ENCODE results near the gene SLC22A13. TPM values are rescaled to one million over a fixed set of nuclear protein-coding genes. Genes with fewer than 3 reads are reported as not detected.

The SLC22A13 gene
- total RNA-seq, 1 experiment from 2014 or later = 0.08 TPM

DNA sequence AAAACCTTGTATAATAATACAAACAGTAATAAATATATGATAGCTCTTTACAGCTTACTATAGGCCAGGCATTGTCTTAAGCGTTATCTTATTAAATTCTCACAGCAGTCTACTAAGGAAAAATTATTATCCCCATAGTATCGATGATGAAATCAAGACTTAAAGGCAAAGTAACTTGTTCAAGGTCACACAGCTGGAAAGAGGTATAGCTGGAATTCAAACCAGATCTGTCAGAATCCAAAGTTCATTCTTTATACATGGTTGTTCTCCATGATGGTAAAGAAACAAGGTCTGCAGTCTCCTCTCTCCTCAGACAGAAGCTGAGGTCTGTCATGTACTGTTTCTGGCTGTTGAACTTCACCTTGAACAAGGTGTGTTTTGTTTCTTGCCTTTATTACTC, 15.4 kb upstream of the SLC22A13 start:
- no peak overlapping the region for H3K4me3 ChIP-seq
- H3K9me3 ChIP-seq (replicated peaks) = no peaks in the 10 kb centered on the region
- H3K27ac ChIP-seq = no peak overlapping the region
- H3K4me1 ChIP-seq = no peaks in the 10 kb centered on the region
- DNase-seq = no peak
- H3K36me3 ChIP-seq = peaks cover 2% of the 10 kb centered on the region; the same call in 1 of the 2 replicates
- H3K27me3 ChIP-seq = no peaks in the 10 kb centered on the region

DNA sequence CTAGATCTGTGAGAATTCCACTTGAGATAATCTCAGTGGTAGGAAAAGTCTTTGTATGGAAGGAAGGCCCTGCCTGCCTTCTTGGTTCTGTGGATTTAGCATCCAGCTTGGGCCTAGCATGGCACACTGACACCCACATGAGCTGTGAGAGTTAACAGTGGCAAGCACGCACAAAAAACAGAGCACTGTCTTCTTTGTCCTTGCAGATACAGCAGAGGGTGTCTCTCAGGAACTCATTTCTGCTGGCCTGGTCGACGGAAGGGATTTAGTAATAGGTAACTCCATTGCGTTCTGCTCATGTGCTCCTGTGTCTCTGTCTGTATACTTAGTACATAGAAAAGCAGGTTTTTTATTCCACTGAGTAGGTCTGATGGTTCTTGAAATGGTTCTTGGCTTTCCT, 14.4 kb upstream of the SLC22A13 start:
- Histone ChIP-seq H3K4me3 (no peak overlapping the region), H3K27me3 (no peaks in the 10 kb centered on the region), H3K27ac (no peak overlapping the region), H3K9me3 (replicated peaks) (no peaks in the 10 kb centered on the region), H3K36me3 (peaks cover 2% of the 10 kb centered on the region; the same call in 1 of the 2 replicates), H3K4me1 (no peaks in the 10 kb centered on the region)
- DNase-seq = no peak

DNA sequence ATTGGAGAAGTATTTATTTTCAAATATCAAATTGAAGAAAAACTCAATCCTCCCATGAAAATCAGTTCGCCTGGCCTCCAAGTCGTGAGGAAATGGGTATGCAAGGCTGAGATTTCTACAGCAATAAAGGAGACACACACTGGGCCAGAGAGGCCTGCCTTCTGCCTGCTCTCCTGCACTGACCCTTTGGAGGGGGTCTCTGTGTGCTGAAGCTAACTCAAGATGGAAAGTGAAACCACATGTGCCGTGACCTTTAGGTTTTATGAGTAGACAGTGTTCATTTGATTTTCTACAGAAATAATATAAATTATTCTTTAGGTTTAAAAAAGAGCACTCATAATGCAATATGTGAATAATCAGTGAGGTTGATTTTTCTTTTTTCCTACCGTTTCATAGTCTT, 11.9 kb upstream of the SLC22A13 start:
- Histone ChIP-seq H3K4me1 (no peaks in the 10 kb centered on the region), H3K27ac (no peak overlapping the region), H3K9me3 (replicated peaks) (no peaks in the 10 kb centered on the region), H3K27me3 (no peaks in the 10 kb centered on the region), H3K36me3 (no peaks in the 10 kb centered on the region; the same call in 1 of the 2 replicates), H3K4me3 (no peak overlapping the region)
- DNase-seq = no peak

DNA sequence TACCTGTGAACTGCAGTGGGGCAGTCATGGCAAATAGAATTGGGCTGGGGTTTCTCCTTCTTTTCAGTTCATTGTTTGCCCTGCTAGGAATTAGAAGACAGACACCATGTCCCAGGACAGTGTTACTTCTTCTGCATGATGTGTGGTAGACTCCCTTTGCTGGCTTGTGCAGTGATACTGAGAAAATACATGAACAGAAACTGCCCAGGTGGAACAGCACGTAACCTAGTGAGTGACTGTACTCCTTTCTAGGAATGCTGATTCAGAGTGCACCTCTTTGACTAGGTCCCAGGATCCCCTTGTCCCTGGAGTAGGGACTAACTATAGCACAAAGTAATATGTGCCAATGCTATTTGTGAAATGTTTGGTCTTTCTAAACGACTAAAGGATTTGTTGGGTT, 10.7 kb upstream of the SLC22A13 start:
- Histone ChIP-seq H3K4me3 (no peak overlapping the region), H3K9me3 (replicated peaks) (no peaks in the 10 kb centered on the region), H3K36me3 (no peaks in the 10 kb centered on the region; the same call in 1 of the 2 replicates), H3K27me3 (no peaks in the 10 kb centered on the region), H3K4me1 (no peaks in the 10 kb centered on the region), H3K27ac (no peak overlapping the region)
- no peak for DNase-seq

DNA sequence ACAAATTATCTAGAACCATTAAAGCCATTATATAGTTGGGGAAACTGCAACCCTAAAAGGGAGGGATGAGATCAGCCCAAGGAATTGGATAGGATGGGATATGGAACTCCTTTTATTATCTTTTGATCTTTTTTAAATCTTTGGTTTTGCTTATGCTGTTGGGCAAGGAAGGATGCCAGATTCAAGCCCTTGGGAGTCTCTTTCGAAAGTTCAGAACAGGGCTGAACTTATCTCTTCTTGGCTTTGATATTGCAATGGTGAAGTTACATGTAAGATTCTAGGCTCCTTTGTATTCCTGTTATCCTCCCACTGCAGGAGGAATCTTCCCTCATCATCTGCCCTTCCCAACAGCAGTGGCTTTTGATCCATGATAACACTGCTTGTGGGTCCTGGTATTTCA, 10.0 kb upstream of the SLC22A13 start:
- H3K36me3 ChIP-seq = no peaks in the 10 kb centered on the region
- no peak overlapping the region for H3K27ac ChIP-seq
- DNase-seq = no peak
- H3K4me3 ChIP-seq = no peak overlapping the region
- H3K9me3 ChIP-seq (replicated peaks) = no peaks in the 10 kb centered on the region
- H3K4me1 ChIP-seq = no peaks in the 10 kb centered on the region
- H3K27me3 ChIP-seq = no peaks in the 10 kb centered on the region

DNA sequence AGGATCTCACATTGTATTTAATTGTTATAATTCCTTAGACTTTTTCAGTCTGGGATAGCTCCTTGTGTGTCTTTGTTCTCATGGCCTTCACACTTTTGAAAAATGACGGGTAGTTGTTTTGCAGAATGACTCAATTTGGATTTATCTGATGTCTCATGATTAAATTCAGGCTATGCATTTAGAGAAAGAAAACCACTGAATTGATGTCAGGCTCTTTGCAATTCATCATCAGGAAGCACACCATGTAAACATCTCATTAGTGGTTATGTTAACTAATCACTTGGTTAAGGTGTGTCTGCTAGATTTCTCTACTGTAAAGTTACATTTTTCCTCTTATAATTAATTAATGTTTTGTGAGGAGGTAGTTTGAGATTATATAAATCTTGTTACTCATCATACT, 8.0 kb upstream of the SLC22A13 start:
- DNase-seq = no peak
- Histone ChIP-seq H3K4me3 (no peak overlapping the region), H3K27ac (no peak overlapping the region), H3K36me3 (no peaks in the 10 kb centered on the region), H3K9me3 (replicated peaks) (no peaks in the 10 kb centered on the region), H3K27me3 (no peaks in the 10 kb centered on the region), H3K4me1 (no peaks in the 10 kb centered on the region)

DNA sequence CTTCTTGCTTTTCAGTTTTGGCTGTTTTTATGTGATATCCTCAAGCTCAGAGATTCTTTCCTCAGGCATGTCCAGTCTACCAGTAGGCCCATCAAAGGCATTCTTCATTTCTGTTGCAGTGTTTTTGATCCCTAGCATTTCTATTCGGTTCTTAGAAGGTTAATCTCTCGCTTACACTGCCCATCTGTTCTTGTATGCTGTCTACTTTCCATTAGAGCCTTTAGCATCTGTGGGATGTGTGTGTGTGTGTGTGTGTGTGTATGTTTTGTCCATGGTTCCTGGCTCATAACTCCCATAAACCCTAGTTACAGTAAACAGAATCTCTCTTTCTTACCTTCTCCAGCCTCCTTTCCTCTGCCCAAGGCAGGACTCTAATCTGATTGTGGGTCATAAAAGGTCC, 5.1 kb upstream of the SLC22A13 start:
- H3K36me3 ChIP-seq = no peaks in the 10 kb centered on the region
- no peak for DNase-seq
- H3K4me3 ChIP-seq = no peak overlapping the region
- H3K9me3 ChIP-seq (replicated peaks) = no peaks in the 10 kb centered on the region
- H3K27me3 ChIP-seq = no peaks in the 10 kb centered on the region
- no peaks in the 10 kb centered on the region for H3K4me1 ChIP-seq
- H3K27ac ChIP-seq = no peak overlapping the region

DNA sequence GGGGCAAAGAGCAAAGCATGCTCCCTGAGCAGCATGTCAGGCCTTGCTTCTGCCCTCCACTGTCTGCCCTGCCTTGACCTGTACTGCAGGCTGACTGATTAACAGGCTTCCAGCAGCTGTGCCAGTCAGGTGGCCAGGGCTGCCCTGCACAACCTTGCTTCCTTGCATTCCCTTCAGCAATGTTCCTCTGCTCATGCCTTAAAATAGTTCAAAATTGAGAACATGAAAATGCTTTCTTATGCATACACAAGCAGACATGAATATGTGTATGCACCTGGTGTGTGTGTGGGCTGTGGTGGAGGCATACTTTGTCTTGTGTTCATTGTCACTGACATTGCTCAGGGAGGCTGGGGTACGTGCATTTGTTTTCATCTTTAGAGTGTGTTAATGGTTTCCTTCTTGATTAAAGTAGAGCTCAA, 1.2 kb upstream of the SLC22A13 start:
- DNase-seq = no peak

DNA sequence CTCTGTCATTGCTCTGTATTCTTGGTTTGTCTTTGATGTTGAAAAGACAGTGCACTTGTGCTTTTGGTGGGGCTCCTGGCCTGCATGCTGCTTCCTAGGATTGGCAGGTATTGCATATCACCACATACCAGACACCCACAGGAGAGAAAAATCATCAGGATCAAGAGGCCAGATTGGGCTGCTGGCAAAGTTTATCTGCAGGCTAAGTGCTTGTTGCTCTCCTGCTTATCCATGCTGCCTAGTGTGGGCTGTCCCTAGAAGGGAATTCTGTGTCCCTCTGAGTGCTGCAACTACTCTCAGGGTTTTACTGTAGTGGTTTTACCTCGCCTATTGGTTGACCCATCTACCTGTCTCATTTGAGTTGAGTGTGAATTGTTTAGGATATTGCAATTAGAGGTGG, 833 bp upstream of the SLC22A13 start:
- no peaks in the 10 kb centered on the region for H3K4me1 ChIP-seq

More for the DNA sequence above, 1.2 kb upstream of the SLC22A13 start:
- Histone ChIP-seq H3K4me1 (no peaks in the 10 kb centered on the region), H3K36me3 (no peaks in the 10 kb centered on the region), H3K9me3 (replicated peaks) (no peaks in the 10 kb centered on the region), H3K27me3 (no peaks in the 10 kb centered on the region), H3K4me3 (no peak overlapping the region), H3K27ac (no peak overlapping the region)

DNA sequence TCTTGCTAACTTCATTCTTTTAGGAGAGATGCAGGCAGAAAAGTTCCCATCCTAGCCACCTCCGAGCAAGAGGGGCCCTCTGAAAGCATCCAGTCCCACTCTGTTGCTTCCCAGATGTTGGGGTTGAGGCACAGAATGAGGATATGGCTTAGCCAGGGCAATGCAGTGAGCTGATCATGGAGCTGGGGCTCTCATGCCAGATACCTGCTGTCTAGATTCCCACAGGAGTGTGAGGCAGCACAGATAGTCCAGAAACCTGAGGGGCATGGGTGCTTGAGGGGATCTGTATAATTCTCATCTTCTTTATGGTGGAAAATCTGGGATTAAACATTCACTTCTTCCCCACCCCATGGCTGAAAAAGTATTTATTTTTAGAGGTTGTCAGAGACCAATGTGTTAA, 1.2 kb downstream of the SLC22A13 start:
- Histone ChIP-seq H3K36me3 (no peaks in the 10 kb centered on the region), H3K27ac (no peak overlapping the region), H3K9me3 (replicated peaks) (no peaks in the 10 kb centered on the region), H3K4me3 (no peak overlapping the region), H3K27me3 (no peaks in the 10 kb centered on the region), H3K4me1 (no peaks in the 10 kb centered on the region)
- DNase-seq = no peak

More for the DNA sequence above, 833 bp upstream of the SLC22A13 start:
- no peaks in the 10 kb centered on the region for H3K27me3 ChIP-seq
- H3K9me3 ChIP-seq (replicated peaks) = no peaks in the 10 kb centered on the region
- no peaks in the 10 kb centered on the region for H3K36me3 ChIP-seq
- H3K4me3 ChIP-seq = no peak overlapping the region
- no peak overlapping the region for H3K27ac ChIP-seq
- DNase-seq = no peak

DNA sequence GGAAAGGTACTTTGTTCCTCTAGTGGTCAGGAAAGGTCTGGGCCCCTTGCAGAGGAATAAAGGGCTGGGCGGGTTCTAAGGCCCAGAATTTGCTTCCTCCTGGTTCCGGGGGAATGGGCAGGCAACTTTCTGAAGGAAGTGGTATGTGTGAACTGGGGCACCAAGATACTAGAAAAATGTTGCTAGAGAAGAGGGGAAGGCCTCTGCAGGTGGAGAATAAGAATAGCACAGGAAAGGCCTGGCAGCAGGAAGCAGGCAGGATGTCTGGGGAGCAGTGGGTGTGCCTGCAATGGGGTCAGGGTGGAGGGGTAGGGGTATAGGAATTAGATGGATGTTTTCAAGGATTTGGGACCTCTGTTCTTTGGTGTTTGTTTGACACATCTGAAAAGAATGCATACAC, 2.0 kb downstream of the SLC22A13 start:
- DNase-seq = no peak
- H3K27ac ChIP-seq = no peak overlapping the region
- H3K9me3 ChIP-seq (replicated peaks) = no peaks in the 10 kb centered on the region
- H3K4me3 ChIP-seq = no peak overlapping the region
- no peaks in the 10 kb centered on the region for H3K4me1 ChIP-seq
- no peaks in the 10 kb centered on the region for H3K27me3 ChIP-seq
- H3K36me3 ChIP-seq = no peaks in the 10 kb centered on the region

DNA sequence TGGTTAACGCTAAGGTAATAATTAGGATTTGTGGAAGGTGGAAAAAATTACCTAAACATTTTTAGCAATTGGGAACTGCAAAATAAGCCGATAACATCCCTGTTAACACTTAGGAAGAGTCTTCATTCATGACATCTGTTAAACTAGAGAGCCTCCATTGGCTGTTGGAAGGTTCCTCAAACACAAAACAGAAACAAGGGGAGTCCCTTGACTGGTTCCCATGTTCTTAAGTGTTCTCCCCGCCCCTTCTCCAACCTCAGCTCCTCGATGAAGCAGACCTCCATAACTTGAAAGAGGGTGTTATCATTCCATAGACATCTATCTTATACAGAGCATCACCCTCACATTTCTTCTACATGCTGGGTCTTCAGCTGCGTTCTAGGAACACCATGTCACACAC, 2.5 kb downstream of the SLC22A13 start:
- H3K4me3 ChIP-seq = no peak overlapping the region
- no peaks in the 10 kb centered on the region for H3K27me3 ChIP-seq
- no peak for DNase-seq
- no peaks in the 10 kb centered on the region for H3K4me1 ChIP-seq
- H3K36me3 ChIP-seq = no peaks in the 10 kb centered on the region
- no peaks in the 10 kb centered on the region for H3K9me3 ChIP-seq (replicated peaks)
- no peak overlapping the region for H3K27ac ChIP-seq

DNA sequence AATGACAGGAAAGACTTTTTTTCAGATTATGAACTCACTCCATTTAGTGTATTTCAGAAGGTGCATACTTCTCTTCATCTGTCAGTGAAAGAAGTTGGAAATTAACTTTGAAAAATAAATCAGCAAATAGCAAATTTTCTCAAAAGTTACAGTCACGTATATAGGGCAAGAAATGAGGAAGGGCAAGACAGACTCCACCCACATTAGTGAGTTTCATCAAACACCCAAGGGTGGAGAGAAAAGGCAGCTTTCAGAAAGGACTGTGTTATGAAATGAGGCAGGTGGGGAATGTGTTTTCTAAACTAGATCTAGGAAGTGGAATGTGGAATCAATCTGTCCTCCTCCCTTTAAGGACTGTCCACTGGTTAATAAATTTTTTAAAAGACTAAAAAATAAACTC, 2.9 kb downstream of the SLC22A13 start:
- Histone ChIP-seq H3K9me3 (replicated peaks) (no peaks in the 10 kb centered on the region), H3K27ac (no peak overlapping the region), H3K36me3 (no peaks in the 10 kb centered on the region), H3K4me1 (no peaks in the 10 kb centered on the region), H3K4me3 (no peak overlapping the region), H3K27me3 (no peaks in the 10 kb centered on the region)
- no peak for DNase-seq

DNA sequence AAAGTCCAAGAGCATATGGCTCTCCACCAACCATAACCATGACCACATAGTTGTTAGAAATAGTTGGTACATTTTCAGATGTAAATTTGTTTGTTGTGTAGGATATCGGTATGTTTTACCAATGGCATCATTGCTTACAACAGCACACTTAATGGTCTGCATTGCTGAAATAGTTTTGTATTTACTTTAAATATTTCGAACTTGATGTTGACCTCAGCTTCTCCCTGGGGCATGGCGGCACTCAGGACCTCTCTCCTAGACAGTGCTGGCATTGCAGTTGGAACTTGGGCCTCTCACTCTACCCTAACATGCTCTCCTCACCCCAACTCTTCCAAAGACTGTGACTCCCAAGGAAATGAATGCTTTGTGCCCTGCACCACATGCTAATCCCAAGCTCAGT, 5.0 kb downstream of the SLC22A13 start:
- no peak for DNase-seq
- H3K36me3 ChIP-seq = no peaks in the 10 kb centered on the region

DNA sequence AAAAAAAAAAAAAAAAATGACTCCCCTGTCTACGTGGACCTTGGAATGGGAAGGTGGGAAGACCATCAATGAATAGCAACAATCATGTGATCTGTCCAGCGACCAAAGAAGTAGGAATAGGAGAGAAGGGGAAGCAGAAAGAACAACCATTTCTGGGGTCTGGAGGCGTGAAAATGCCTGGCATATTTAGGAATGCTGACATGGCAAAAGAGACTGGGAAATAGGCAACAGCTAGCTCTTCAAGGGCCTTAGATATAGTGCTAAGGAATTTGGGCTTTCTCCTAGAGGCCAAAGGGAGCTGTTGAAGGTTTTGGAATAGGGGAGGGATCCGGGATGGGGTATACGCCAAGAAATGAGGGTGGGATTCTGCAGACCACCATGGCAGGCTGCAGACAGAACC, 5.9 kb downstream of the SLC22A13 start:
- Histone ChIP-seq H3K36me3 (no peaks in the 10 kb centered on the region), H3K4me3 (no peak overlapping the region), H3K27ac (no peak overlapping the region)

More for the DNA sequence above, 5.0 kb downstream of the SLC22A13 start:
- no peaks in the 10 kb centered on the region for H3K9me3 ChIP-seq (replicated peaks)
- H3K27ac ChIP-seq = no peak overlapping the region
- H3K4me1 ChIP-seq = no peaks in the 10 kb centered on the region
- no peak overlapping the region for H3K4me3 ChIP-seq
- H3K27me3 ChIP-seq = no peaks in the 10 kb centered on the region

DNA sequence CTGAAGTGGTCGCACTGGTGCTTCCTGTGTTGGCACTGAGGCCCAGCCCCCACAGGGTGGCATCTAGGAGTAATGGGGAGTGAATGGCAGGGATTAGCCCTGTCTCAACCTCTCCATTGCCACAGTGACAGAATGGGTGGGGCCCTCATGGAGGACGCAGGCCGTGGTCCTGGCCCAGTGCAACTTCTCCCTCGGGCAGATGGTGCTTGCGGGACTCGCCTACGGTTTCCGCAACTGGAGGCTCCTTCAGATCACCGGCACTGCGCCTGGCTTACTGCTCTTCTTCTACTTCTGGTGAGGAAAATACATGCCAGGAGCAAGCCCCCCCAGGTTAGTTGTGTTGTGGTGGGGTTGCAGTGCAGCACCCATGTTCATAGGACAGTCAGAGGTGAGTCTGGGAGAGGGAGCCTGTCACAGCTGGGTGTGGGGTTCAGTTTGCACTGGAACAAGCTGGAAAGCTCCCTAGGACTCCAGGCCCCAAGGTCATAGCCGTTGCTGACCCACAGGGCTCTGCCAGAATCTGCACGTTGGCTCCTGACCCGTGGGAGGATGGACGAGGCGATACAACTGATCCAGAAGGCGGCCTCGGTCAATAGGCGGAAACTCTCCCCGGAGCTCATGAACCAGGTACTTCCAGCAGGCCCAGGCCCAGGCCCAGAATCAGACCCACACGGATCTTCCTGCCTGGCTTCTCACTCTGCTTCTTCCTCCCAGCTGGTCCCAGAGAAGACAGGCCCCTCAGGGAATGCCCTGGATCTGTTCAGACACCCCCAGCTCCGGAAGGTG, 9.4 kb downstream of the SLC22A13 start:
- H3K27ac ChIP-seq = no peak overlapping the region

More for the DNA sequence above, 5.9 kb downstream of the SLC22A13 start:
- Histone ChIP-seq H3K4me1 (no peaks in the 10 kb centered on the region), H3K9me3 (replicated peaks) (no peaks in the 10 kb centered on the region), H3K27me3 (no peaks in the 10 kb centered on the region)
- DNase-seq = no peak

More for the DNA sequence above, 9.4 kb downstream of the SLC22A13 start:
- no peaks in the 10 kb centered on the region for H3K9me3 ChIP-seq (replicated peaks)
- H3K36me3 ChIP-seq = no peaks in the 10 kb centered on the region
- H3K27me3 ChIP-seq = no peaks in the 10 kb centered on the region
- DNase-seq = no peak
- H3K4me3 ChIP-seq = no peak overlapping the region
- H3K4me1 ChIP-seq = no peaks in the 10 kb centered on the region

Measured in SJCRH30 (cell line).